GM12873 (cell line): ENCODE measurements around the gene BBX.

ENCODE experiments used
- TF ChIP-seq, protein P1 (sequence below): IDR thresholded peaks from 2 replicates; pipeline ENCODE4 v1.5.1; 2012; ENCODE audit warnings: low read depth, mild to moderate bottlenecking, moderate library complexity, low read length, control low read depth; ENCODE audit not compliant: insufficient read depth; ENCODE audit errors: missing control alignments

The BBX gene

DNA sequence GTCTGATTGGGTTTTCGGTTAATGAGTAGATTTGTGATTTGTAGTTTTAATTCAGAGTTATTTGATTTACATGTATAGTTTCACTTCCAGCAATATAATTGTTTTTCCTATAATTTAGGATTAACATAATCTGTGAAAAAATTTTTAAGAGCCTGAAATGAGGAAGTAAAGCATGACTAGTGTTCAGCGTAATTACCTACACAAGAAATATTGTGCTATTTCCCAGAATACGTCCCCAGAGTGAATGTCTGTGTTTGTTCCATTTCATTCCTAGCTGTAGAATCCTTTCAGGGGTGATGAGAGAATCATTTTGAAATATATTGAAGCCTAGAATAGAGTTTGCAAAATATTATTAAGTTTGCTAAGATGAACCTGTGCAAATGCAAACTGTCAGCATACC, 247.1 kb downstream of the BBX start:
- TF ChIP-seq, protein P1, sequence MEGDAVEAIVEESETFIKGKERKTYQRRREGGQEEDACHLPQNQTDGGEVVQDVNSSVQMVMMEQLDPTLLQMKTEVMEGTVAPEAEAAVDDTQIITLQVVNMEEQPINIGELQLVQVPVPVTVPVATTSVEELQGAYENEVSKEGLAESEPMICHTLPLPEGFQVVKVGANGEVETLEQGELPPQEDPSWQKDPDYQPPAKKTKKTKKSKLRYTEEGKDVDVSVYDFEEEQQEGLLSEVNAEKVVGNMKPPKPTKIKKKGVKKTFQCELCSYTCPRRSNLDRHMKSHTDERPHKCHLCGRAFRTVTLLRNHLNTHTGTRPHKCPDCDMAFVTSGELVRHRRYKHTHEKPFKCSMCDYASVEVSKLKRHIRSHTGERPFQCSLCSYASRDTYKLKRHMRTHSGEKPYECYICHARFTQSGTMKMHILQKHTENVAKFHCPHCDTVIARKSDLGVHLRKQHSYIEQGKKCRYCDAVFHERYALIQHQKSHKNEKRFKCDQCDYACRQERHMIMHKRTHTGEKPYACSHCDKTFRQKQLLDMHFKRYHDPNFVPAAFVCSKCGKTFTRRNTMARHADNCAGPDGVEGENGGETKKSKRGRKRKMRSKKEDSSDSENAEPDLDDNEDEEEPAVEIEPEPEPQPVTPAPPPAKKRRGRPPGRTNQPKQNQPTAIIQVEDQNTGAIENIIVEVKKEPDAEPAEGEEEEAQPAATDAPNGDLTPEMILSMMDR, result no peak

- TF ChIP-seq, protein P1, result no peak
These were observed 249.3 kb downstream of the BBX start for GRCh38 chr3:107772016-107772415.

DNA sequence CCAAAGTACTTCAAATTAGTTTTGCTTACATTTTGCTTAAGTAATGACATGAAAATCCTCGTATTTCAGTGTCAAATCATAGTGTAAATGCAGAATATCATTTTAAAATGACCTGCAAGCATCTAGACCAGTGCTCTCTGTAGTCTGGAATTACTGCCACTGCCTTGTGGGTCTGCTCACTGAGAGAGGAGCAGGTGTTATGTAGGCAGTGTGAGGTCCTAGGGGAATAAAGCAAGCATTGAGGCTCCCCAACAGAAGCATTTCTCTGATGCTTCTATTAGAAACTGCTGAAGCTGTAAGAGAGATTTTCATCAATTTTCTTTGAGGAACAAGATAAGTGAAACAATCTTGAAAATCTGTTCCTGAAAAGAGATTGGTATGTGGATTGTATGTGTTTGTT, 253.2 kb downstream of the BBX start:
- TF ChIP-seq, protein P1, result no peak

GRCh38 chr3:107781253-107781652, 258.5 kb downstream of the BBX start:
- TF ChIP-seq, protein P1, result no peak

DNA sequence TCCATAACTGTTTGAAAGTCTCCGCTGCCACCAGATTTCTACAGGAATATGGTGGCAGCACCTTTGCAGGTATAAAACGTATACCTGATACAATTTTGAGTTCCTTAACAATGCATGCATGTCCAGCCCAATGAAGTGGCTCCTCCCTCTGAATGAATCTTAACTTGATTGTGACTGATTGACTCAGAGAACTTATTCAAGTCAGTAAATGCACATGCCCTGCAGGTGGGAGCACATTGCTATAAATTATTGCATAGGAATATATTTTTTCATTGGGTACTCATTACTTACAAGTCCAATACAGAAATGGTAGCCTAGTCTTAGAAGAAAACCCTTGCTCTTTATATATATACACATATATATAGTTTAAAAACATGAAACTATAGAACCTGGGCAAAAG, 259.3 kb downstream of the BBX start:
- TF ChIP-seq, protein P1, result no peak

GRCh38 chr3:107790612-107791011, 267.9 kb downstream of the BBX start:
- TF ChIP-seq, protein P1, result no peak

DNA sequence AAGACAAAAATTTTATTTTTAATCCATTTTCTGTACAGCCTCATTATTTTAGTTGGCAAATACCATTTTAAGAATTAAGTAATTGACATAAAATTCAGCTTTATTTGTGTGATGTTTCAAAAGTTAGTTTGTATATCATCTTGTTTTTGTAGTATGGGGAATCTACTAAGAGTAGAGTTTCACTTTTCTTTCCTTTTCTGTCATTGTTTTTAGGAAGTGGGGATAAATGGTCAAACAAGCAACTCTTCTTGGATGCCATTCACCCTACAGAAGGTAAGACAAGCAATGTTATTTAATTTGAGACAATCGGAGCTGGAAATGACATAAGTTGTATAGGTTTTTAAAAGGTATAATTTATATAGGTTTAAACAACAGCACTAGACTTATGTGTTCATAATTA, 268.3 kb downstream of the BBX start:
- TF ChIP-seq, protein P1, result no peak
